ENCODE measurements around the gene GAL3ST1.
"Not testable (repeated sequence)": the region's sequence is repeated elsewhere in the genome, so short reads cannot be mapped to it uniquely, and the experiment has no call there.

The GAL3ST1 gene

DNA sequence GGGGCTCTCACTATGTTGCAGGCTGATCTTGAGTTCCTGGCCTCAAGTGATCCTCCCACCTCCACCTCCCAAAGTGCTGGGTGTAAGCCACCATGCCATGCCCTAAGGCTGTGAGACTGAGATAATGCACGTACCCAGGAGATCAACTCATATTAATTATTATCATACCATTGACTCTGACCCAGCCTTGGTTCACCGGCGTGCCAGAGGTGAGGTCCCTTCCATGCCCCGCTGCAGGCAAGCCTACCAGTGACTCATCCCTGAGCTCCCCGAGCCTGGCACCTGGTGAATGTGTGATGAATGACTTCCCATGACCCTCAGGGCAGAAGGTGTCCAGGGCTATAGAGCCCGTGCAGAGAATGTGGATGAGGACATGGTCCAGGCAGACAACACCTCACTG lies 12.1 kb downstream of the GAL3ST1 start:
- DNase-seq = no peak

DNA sequence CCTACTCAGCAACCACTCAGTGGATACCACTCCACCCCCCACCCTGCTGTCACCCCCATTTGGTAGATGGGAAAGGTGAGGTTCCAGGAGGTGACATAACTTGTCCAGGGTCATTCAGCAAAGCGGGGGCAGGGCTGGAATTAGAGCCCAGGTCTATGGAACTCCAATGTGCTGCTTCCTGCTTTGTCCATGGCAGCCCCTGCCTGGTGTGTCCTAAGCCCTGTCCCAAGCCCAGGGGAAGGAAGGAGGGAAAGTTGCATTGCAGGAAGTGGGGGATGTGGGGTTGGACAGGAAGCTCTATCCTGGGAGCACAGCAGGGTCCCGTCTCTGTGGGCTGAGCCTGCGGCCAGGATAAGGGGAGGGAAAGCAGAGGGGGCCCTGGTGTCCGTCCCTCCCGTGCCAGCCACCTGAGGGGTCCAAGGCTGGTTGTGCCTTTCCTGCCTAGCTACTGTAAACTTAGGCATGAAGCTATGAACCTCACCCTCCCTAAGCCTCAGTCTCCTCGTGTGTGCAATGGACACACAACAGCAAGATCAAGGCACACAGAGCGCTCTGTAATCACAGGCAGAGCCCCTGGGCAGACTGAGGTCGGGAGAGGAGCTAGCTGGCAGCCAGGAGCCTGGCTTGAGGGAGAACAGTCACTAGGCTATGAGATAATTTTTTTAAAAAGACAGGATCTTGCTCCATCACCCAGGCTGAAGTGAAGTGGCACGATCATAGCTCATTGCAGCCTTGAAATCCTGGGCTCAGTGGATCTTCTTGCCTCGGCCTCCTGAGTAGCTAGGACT lies 12.9 kb downstream of the GAL3ST1 start:
- DNase-seq = no peak

DNA sequence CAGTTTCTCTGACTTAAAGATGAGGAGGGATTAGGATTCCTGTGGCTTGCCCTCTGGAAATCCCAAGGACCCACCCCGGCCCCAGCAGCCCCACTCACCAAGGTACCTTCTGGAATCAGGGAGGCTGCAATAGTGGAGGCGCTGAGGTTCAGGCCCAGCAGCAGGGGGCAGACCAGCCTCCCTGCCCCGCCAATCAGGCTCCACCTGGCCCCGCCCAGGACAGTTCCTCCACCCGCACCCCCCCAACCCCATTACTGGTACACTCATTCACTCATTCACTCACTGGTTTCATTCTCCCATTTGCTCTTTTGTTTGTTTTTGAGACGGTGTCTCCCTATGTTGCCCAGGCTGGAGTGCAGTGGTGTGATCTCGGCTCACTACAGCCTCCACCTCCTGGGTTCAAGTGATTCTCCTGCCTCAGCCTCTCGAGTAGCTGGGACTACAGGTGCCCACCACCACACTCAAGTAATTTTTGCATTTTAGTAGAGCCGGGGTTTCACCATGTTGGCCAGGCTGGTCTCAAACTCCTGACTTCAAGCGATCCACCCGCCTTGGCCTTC lies 13.7 kb downstream of the GAL3ST1 start:
- not testable (repeated sequence) for DNase-seq

DNA sequence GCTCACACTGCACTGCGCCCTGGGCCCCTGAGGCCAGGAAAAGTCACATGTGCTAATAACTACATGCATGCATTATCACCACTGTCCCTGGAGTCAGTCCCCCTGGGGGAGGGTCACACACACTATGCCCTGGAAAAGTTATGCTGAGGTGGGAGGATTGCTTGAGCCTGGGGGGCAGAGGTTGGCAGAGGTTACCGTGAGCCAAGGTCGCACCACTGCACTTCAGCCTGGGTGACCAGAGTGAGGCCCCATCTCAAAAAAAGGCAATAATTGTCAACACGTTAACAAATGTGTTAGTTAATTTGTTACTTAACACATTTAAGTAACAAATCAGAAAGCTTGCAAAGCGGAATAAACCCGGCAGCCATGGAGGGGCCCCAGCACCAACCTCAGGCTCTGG lies 14.6 kb downstream of the GAL3ST1 start:
- DNase-seq = no peak

DNA sequence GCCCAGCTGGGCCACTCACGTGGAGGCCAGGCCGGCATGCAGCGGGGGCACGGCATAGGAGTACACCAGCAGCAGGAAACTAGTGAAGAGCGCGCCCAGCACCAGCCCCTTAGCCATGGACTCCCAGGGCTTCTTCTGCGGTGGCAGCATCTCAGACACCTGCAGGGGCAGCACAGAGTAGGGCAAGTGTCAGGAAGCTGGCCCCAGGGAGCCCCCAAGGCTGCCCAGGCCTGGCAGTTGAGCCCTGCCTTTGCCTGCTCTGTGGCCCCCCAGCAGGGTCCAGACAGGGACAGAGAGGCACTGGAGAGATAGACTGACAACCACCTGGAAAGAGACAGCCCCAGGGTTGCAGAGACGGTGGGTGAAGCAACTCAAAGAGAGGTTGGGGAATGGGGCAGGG lies 17.2 kb downstream of the GAL3ST1 start:
- DNase-seq = no peak

DNA sequence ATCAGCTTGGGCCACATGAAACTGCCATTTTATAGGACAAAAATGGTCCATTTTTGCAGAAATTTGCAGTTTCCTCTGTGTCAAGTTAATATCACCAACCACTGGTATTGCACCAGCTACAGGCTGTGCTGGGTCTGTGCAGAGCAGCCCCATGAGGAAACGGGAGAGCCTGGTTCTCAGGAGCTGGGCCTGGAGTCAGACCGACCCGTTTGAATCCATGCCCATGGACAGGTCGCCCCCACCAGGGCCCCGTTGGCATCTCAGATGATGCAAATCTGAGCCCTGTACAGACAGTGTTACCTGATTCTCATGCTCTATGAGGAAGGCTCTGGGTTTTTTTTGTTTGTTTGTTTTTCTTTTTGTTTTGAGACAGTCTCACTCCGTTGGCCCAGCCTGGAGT lies 18.1 kb downstream of the GAL3ST1 start:
- DNase-seq = no peak

DNA sequence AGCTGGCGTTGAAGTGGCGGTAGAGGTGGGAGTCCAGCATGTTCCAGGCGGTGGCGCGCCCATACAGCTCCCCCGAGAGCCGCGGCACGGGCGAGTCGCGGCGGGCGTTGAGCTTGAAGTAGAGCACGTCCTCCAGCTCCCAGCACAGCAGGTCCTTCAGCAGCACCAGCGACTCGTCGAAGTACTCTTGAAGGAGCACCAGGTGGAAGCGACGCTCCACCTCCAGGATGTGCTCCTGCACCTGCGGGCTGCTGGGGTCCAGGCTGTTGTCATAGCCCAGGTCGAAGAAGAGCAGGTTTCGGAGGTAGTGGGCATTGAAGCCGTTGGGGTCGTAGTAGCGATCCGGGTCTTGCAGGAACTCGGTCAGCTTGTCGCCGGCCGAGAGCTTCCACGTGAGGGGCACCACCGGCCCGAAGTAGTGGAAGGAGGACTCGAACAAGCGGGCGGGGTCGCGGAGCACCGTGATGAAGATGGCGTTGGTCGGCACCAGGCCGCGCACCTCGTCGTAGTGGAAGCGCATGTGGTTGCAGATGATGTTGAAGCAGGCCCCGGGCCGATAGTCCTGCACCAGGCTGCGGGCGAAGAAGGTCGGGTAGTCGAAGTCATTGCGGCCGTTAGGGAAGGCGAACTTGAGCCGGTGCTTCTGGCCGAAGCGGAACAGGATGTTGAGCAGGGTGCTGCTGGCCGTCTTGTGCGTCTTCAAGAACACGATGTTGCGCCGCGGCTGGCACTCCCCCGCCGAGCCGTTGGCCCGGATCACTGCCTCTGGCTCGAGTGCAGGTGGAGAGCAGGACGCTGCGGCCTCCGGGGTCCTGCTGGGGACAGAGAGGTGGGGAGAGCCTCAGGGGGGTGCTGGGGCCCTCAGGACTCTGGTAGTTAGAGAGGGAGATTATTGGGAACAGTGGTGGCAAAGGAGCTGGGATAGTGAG lies 18.9 kb downstream of the GAL3ST1 start:
- no peak for DNase-seq

DNA sequence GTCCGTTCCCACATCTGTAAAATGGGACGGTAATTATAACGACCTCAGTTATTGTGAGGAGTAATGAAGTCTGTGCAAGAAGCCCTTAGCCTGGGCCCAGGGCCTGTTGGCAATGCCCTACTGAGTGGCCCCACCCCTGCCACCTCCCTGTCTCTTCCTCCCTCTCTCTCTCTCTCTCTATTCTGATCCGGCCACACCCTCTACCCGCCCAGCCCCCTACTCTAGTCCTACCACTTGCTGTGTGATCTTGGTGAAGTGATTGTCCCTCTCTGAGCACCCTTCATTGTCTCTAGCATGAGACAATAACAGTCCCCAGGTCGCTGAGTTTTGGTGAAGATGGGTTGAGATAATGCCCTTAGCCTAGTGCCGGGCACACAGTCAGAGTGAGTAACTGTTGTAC lies 20.5 kb downstream of the GAL3ST1 start:
- no peak for DNase-seq

DNA sequence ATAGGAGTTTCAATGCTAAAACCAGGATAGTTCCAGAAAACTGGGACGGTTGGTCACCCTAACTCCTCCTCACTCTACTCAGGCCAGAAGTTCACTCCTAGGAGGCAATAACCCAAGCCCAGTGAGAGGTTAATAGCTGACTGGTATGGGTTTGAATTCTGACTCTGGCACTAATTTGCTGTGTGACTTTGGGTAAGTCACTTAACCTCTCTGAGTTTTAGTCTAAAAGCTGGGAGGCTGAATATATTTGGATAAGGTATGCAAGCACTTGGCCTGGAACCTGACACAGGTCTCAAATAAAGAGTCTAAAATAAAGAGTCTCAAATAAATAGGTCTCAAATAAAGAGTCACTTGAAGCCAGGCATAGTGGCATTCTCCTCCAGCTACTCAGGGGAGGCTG lies 21.7 kb downstream of the GAL3ST1 start:
- no peak for DNase-seq

DNA sequence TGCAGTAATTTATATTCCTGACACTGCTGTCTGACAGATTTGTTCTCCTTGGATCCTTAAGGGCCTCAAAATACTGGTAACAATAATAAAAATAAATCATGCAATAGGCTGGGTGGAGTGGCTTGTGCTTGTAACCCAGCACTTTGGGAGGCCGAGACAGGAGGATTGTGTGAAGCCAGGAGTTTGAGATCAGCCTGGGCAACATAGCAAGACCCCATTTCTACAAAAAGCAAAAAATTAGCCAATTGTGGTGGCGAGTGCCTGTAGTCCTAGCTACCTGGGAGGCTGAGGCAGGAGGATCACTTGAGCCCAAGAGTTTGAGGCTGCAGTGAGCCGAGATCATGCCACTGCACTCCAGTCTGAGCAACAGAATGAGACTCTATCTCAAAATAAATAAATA lies 22.7 kb downstream of the GAL3ST1 start:
- not testable (repeated sequence) for DNase-seq

DNA sequence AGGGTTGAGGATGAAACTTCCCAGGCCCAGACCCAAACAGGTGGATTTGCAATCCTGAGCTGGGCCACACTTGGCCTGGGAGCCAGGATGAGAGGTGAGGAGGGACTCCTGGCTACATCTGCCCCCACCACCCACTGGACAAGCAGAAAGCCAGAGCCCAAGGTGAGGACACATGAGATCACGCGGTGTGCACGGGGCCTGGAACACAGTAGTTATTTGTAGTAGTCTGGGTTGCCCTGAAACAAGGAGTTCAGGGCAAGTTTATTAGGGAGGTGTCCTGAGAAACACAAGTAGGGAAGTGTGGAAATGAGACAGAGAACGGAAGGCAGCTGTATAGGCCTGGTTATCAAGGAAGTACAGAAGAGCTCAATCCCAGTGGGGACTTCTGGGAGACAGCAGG lies 27.3 kb downstream of the GAL3ST1 start:
- no peak for DNase-seq

DNA sequence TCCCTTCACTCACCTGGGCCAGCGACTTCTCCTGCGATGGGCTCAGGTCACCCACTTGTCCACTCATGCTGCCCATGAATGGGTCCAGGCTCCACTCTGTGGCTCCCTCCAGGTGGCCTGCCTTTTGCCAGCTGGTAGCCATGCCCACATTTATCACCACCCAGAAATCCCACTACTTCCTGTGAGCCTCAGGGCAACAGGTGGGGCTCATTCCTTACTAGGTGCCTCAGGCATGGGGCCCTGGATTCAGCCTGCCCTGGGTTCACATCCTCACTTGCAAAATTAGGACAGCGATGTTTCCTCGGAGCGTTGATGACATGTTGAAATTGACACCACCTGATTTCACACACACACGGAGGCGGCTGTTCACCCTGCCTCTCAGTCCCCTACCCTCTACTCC lies 27.8 kb downstream of the GAL3ST1 start, which contains the start of gene SEC14L6:
TSS of gene SEC14L6 (minus strand) at position 126 of the 400 bp plus-strand sequence. CDS start at position 67, 59 bp downstream.
- no peak for DNase-seq

DNA sequence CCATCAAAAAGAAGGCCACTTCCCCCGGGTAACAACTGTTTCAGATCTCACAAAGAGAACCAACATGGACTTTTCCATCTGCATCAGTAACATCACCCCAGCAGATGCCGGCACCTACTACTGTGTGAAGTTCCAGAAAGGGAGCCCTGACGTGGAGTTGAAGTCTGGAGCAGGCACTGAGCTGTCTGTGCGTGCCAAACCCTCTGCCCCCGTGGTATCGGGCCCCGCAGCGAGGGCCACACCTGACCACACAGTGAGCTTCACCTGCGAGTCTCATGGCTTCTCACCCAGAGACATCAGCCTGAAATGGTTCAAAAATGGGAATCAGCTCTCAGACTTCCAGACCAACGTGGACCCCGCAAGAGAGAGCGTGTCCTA lies 31.7 kb downstream of the GAL3ST1 start:
- no peak for DNase-seq

DNA sequence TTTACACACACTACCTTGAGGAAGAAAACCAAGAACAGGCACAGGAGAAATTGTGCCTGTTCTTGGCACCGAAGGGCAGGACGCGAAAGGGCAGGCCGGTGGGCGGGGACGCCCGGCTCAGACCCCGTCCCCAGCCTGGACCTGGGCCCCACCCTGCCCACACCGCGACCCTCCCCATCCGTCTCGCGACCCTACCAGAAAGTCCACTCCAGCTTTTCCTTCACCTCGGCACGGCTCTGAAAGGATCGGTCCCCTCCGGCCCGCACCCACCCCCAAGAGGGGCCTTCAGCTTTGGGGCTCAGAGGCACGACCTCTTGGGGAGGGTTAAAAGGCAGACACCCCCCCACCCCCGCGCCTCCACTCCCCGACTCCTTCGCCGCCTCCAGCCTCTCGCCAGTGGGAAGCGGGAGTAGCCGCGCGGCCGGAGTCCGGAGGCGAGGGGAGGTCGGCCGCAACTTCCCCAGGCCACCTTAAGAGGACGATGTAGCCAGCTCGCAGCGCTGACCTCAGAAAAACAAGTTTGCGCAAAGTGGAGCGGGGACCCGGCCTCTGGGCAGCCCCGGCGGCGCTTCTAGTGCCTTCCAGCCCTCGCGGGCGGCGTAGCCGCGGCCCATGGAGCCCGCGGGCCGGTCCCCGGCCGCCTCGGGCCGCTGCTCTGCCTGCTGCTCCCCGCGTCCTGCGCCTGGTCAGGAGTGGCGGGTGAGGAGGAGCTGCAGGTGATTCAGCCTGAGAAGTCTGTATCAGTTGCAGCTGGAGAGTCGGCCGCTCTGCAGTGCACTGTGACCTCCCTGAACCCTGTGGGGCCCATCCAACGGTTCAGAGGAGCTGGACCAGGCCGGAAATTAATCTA lies 32.3 kb downstream of the GAL3ST1 start:
- DNase-seq = no peak

DNA sequence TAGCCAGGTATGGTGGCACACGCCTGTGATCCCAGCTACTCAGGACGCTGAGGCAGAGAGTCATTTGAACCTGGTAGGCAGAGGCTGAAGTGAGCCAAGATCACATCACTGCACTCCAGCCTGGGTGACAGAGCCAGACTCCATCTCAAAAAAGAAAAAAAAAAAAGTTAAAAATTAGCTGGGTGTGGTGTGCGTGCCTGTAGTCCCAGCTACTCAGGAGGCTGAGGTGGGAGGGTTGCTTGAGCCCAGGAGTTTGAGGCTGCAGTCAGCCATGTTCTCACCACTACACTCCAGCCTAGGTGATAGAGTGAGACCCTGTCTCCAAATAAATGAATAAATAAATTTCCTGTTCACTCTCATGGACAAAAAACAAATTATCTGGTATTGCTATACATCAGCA lies 33.0 kb downstream of the GAL3ST1 start:
- not testable (repeated sequence) for DNase-seq

DNA sequence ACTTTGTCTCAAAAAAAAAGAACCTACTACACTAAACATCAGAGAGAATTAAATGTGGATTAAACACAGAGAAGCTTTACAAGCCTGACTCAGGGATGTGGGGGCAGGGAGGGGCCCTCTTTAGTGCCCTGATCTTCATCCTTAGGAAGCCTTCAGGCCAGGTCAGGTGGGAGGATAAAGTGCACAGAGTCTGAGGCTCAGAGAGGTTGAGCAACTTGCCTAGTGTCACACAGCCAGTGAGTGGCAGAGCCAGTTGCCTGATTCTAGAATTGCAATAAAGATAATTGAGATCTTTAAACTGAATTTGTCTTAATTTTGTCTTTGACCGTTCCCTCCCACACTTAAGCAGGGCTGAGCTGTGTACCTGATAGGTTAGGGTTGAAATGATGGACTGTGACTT lies 35.1 kb downstream of the GAL3ST1 start:
- no peak for DNase-seq

DNA sequence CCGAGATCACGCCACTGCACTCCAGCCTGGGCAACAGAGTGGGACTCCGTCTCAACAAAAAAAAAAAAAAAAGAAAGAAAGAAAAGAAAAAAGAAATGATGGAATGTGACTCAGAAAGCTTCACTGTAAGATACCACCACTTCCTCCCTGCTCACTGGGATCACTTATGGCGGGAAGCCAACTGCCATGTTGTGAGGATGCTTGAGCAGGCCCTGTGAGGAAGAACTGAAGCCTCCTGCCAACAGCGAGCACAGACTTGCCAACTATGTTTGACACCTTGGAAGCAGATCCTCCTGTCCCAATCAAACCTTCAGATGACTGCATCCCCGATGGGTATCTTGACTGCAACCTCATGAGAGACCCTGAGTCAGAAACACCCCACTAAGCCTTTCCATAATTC lies 36.2 kb downstream of the GAL3ST1 start:
- DNase-seq = peak; percentile 47

DNA sequence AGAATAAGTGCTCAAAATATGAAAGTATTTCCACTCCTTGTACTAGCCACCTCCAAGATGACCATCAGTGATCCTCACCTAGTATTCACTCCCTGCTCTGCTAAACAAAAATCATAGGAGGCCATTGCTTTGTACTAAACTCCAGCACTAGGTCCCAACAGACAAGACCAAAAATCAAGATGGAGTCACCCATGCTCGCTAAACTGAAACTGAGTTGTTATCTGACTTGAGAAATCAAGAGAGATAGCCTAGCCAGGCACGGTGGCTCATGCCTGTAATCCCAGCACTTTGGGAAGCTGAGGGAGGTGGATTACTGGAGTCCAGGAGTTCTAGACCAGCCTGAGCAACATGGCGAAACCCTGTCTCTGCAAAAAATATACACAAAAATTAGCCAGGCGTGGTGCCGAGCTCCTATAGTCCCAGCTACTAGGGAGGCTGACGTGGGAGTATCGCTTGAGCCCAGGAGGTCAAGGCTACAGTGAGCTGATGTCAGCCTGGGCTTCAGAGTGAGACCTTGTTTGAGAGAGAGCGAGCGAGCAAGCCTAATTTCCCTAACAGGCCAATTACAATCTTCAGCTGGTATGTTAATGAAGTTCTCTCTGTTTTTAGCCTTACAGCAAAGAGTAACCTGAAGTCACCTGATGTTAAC lies 37.3 kb downstream of the GAL3ST1 start:
- DNase-seq = no peak

DNA sequence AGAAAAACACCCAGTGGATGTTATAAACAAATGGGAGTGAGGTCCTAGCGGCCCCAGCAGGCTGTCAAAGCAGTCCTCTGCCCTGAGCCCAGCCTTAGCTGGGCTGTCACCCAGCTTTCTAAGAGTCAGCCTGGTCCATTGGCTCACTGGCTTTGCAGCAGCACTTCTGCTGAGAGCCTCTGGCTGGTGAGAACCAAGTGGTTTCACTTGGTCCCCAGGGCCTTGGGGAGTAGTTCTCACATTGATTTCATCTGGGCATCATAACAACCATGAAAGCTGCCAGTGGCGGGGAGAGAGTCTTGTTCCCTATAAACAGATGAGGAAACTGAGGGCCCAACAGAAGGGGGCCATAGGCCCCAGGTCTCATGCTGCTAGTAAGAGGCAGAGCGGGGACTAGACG lies 39.3 kb downstream of the GAL3ST1 start:
- DNase-seq = no peak

DNA sequence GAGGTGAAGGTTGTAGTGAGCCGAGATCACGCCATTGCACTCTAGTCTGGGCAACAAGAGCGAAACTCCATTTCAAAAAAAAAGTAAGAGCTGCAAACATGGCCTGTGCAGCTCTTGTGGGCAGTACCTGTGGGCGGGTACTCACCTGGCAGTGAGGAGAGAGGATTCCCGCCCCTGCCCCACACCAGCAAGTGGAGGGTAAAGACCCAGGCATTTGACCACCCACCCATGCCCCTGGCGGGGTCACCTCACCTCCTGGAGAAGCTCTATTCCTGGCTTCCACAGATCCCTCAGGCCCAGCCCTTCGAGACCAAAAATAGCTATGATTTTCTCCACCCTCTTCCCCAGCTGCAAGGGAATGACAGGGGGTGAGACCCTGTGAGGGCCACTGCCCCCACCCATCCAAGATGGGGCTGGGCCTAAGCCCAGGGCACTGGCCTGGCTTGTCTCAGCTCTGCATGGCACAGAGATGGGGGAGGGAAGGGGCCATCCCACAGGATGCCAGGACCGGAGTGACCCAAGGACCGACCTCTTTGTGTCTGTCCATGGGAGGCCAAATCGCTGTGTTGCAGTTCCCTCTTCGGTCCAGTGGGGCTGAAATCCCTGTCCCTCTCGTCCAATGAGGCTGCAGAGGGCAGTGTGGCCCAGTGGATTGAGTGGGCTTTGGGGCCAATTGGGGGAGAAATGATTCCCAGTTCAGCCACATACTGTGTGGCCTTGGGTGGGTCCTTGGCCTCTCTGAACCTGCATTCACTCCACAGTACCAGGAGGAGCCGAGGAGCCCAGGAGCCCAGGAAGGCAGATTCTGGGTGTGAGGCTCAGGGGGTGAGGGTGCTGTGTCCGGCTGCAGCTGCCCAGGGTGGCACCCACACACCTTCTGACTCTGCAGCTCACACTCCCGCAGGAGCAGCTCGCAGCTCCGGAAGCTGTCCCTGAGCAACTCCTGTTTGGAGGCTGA lies 42.5 kb downstream of the GAL3ST1 start:
- no peak for DNase-seq

DNA sequence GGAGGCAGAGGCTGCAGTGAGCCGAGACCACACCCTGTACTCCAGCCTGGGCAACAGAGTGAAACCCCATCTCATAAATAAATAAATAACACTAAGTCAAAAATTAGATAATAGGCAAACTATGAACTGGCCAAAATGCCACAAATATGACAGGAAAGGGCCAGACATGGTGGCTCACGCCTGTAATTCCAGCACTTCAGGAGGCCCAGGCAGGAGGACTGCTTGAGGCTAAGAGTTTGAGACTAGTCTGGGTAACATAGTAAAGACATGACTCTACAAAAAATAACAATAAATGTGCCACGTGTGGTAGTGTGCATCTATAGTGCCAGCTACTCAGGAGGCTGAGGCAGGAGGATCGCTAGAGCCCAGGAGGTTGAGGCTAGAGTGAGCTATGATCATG lies 47.8 kb downstream of the GAL3ST1 start:
- DNase-seq = no peak

Measured in fibroblast of skin of right biceps (primary cell).